B cell (primary cell): ENCODE measurements around the gene CDKL4.

Source experiments
- CTCF ChIP-seq: fragments of 200-600 bp; IDR thresholded peaks from one replicate; pipeline ENCODE4 v1.8.0; 2022; ENCODE audit warnings: antibody characterized with exemption, mild to moderate bottlenecking
- EZH2 ChIP-seq: IDR thresholded peaks from 2 replicates; pipeline ENCODE4 v1.6.1; 2012; ENCODE audit warnings: borderline replicate concordance, low read depth, mild to moderate bottlenecking, moderate library complexity, low read length; ENCODE audit not compliant: insufficient read depth, poor library complexity, severe bottlenecking

- no peak for TF ChIP-seq CTCF
- no peak for TF ChIP-seq EZH2
These were observed 86.9 kb downstream of the CDKL4 start for GRCh38 chr2:39156846-39157245.
